C1 segment of cervical spinal cord (tissue), 14 donors: ENCODE data around the gene SOX8.
A peak's percentile ranks its signal among the peaks of the same experiment; 100 is the strongest.

Experiments used
- DNase-seq, 14 donors: peaks; one replicate each; lab custom pipeline; 2025; lab: John Stamatoyannopoulos, UW

The SOX8 gene

DNA sequence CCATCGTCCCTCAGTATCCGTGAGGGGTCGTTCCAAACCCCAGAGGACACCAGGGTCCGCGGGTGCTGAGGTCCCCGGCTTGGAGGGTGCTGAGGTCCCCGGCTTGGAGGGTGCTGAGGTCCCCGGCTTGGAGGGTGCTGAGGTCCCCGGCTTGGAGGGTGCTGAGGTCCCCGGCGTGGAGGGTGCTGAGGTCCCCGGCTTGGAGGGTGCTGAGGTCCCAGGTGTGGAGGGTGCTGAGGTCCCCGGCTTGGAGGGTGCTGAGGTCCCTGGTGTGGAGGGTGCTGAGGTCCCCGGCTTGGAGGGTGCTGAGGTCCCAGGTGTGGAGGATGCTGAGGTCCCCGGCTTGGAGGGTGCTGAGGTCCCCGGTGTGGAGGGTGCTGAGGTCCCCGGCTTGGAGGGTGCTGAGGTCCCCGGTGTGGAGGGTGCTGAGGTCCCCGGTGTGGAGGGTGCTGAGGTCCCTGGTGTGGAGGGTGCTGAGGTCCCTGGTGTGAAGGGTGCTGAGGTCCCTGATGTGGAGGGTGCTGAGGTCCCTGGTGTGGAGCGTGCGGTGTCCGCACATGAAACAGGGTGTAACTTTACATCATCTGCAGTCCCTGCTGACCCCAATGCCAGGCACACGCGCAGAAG, 43.7 kb downstream of the SOX8 start:
- peak in 3 of 14 donors; percentile 15 to 16 (median 16) for DNase-seq

DNA sequence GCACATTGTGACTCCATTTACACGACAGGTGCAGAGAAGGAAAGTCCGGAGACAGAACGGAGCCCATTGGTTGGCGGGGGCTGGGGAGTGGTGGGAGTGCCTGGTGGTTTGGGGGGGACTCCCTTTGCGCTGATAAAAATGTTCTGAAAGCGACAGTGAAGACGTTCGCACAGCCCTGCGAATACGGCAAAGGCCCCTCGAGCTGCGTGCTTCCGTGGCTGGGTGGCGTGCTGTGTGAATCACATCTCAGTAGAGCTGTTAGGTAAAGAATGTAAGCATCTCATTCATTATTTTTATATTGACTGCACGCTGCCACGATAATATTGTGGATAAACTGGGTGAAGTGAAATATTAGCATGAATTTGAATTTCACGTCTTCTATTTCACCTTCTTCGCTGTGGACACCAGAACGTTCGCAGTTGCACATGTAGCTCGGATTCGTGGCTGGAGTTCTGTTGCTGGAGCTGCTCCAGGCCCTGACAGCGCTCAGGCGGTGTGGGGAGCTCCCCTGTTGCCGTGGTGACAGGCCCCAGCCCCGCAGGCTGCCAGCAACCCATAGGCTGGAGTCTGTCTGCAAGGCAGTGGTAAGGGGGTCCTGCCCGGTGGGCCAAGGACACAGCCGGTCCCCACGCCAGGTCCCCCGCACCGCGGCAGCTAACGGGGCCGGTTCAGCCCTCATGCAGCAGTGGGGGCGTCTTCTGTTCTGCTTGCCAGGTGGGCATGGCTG, 44.6 kb downstream of the SOX8 start:
- peak in 8 of 14 donors; percentile 4 to 52 (median 37) for DNase-seq

DNA sequence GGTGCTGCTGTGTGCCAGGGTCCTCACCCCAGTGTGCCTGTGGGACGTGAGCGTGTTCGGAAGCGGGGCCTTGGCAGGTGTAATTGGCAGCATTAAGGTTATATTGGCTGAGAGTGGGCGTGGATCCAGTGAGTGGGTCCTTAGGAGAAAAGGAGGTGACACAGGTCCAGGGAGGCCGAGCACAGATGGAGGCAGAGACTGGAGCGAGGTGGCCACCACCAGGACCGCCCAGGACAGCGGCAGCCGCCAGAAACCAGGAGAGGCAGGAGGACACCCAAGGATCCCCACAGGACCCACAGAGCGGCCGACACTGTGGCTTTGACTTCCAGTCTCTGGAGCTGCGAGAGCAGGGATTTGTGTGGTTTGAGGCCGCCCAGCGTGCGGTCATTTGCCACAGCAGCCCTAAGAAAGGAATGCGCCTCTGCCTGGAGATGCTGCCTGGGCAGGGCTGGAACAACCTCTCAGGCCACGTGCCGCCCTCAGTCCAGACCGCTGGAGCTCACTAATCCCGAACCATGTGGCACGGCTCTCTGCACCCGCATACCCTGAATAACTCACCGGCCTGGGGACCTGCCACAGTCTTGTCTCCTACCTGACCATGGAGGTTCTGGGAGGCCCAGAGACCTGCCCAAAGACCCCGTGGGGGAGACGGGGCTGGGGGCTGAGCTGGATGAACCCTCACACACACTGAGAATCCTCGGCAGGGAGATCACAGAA, 45.4 kb downstream of the SOX8 start:
- DNase-seq: peak in 4 of 14 donors; percentile 19 to 49 (median 40)

DNA sequence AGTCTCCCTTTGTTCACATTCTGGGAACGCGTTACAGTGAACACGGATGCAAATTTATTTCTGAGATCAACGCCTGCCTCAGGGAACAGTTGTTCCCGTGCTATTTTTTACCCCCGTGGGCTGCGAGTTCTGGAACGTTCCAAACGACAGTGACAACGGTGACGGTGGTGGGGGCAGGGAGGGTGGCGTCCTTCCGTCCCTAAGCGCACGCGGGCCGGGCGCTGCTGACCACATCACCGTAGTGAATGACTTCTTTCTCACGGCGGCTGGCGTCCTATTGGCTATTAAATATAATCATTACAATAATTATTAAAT, 45.9 kb downstream of the SOX8 start:
- peak in 4 of 14 donors; percentile 18 to 49 (median 35) for DNase-seq

DNA sequence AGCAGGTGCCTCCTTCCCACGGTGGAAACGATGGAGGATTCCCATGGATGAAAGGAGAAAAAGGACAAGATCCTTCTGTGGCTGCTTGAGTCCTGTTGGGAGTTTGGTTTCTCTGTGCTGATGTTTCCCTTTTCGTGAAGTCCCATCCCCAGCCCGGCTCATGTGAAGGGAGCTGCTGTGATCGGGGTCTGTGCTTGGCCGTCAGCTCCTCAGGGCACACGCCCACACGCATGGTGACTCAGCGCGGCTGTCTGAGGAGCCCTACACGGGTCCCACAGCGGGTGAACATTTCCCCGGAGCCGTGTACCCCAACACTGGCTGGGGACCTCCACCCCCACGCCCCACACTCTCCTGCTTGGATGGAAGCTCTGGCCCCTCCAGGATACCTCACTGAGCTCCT, 46.5 kb downstream of the SOX8 start:
- DNase-seq: no peak

DNA sequence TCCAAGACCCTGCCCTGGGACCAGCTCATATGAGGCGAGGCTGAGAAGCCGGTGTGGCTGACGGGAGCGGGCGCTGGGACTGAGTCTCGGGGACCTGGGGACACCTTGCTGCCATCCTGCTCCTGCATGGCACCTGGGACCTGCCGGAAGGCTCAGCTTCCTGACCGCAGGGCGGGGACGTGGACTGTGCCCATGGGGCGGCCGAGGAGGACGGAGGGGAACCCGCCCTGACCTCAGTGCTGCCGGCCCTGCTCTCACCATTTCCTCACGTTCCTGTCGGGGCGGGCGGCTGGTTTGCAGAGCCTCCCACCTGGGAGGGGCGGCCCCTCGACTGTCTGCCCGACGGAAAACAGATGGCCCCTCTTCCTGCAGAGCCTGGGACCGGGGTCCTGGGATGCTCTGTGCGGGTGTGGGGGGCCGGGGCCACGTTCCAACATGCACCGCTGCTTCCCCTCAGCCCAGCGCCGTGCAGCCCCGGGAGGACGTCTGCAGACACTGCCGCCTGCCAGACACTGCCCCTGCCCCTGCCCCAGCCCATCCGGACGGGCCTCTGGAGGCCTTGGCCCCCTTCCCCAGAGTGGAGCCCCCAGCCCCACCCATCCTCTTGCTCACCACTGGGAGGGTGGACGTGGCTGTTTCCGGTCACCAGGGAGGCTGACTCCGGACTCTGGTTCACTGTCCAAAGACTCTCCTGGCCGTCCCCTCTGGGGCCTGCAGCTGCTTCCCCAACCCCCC, 47.1 kb downstream of the SOX8 start:
- DNase-seq: no peak

DNA sequence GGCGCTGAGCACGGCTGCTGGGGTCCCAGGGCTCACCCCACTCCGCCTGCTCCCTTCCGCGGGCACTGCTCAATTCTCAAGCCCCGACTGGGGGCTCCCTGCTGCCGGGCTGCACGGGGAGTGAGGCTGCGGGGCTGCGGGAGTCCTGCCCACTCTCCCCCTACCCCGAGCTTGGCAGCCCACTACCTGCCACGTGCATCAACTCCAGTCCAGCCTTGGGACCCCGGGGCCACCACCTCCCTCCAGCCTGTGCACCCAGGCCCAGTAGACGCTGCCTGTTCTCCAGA, 47.6 kb downstream of the SOX8 start:
- DNase-seq: no peak

DNA sequence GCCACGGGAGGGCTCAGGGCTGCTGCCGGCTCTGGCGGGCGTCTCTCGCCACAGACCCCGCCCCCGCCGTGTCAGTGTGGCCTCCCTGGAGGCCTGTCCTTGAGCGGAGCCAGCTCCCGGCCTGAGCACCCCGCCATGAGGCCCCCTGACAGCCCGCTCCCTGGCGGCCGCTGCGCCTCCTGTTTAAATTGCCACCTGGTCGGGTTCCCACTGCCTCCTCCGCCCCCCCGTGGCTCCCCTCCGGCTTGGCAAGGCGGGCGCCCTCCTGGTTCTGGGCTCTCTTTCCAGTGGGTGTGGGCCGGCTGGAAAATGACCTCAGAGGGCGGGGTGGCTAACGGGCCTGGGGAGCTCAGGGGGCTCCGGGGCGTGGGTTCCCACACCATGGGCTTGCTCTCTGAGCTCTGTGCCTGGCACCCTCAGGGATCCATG, 48.9 kb downstream of the SOX8 start:
- DNase-seq: peak in 5 of 14 donors; percentile 11 to 63 (median 37)

DNA sequence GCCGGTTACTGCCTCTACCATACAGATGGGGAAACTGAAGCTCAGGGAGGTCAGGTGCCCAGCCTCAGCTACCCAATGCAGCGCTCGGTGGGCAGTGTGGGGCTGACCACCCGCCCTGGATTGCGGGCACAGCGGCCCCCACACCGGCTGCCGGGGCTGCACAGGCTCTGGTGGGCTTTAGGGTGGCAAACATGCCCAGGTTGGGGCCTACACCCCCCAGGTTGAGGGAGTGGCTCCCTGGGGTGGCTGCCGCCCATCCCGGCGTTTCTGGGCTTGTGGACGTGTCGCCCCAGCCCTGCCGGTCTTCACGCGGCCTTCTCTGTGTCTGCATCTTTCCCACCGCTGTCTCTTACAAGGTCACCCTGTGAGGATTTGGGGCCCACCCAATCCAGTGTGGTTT, 50.1 kb downstream of the SOX8 start:
- DNase-seq: no peak

DNA sequence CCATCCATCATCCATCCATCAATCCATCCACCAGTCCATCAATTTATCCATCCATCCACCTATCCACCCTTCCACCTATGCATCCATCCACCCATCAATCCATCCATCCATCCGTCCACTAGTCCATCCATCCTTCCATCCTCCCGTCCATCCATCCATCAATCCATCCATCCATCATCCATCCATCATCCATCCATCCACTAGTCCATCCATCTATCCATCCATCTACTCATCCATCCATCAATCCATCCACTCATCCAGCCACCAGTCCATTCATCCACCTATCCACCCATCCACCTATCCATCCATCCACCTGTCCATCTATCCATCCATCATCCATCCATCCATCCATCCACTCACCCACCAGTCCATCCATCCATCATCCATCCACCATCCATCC, 51.0 kb downstream of the SOX8 start:
- DNase-seq: no peak

DNA sequence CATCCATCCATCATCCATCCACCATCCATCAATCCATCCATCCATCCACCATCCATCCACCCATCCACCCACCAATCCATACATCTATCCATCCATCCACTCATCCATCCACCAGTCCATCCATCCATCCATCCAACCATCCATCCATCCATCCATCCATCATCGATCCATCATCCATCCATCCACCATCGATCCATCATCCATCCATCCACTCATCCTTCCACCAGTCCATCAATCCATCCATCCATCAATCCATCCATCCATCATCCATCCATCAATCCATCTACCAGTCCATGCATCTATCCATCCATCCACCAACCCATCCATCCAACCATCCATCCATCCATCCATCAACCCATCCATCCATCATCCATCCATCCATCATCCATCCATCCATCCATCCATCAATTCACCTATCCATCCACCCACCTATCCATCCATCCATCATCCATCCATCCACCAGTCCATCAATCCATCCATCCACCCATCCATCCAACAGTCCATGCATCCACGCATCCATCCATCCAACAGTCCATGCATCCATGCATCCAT, 51.6 kb downstream of the SOX8 start:
- no peak for DNase-seq

DNA sequence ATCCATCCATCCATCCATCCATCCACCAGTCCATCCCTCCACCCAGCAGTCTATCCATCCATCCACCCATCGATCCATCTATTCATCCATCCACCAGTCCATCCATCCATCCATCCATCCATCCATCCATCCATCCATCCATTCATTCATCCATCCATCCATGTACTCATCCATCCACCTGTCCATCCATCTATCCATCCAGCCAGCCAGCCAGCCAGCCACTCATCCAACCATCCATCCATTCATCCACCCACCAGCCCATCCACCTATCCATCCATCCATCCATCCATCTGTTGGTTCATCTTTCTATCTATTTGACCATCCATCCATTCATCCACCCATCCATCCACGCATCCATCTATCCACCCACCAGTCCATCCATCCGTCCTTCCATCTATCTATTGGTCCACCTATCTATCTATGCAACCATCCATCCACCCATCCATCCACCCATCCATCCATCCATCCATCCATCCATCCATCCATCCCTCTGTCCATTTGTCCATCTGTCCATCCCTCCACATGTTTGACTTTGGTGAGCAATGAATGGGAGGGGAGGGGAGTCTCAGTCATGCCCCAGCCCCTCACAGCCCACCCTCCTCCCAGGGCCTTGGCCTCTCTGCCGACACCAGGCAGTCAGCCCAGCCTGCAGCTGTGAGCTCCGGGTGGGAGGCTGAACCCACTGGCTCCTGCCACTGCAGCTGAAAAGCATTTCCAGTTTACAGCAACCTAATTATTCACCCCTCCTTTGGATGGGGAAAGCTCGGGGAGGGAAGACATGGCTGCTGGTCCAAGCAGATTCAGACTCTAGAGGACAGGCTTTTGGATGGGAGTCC, 52.9 kb downstream of the SOX8 start:
- DNase-seq: peak in 6 of 14 donors; percentile 49 to 78 (median 57)

DNA sequence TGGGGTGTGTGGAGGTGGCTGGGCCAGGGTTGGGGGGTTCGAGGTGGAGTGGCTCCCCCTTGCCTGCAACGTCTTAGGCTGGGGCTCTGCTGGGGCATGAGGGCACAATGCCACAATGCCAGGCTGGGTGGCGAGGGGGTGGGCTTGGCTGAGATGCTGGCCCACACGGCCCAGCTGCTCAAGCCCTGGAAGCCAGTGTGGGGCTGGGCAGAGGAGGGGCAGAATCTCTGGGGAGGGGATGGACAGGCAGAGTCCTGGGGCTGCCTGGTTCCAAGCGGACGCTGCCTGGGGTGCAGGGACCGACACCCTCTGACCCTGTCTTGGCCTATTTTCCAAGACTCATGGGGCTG, 53.5 kb downstream of the SOX8 start:
- DNase-seq: peak in 7 of 14 donors; percentile 49 to 78 (median 54)

DNA sequence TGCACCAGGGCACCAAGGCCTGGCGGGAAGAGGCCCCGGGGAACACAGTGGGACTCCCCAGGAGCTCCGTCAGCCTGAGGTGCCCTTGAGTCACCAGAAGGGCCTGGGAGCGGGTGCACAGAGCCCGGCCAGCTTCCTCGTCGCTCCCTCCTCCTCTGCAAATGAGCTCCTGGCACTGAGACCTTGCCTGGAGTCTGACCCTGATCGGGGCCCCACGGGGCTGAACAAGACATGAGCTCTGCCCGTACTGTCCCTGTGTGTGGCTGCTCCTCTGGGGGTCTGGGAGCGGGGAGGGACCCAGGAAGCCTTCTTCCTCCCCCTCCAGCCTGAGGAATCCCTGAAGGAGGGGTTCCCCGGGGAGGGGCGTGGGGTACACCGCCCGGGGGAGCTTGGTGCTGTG, 54.6 kb downstream of the SOX8 start:
- peak in 1 of 14 donors; percentile 45 for DNase-seq
